Measurements from ENCODE around the gene TARS1.
"Not testable (repeated sequence)": the region's sequence is repeated elsewhere in the genome, so short reads cannot be mapped to it uniquely, and the experiment has no call there.

Gene TARS1

GRCh38 chr5:33482335-33482734, 41.6 kb downstream of the TARS1 start:
- in situ Hi-C loops (cut with MboI; ENCODE audit: low sequenced_read_pairs) = no loop called here

GRCh38 chr5:33487236-33487635, 46.5 kb downstream of the TARS1 start:
- in situ Hi-C loops (cut with MboI; ENCODE audit: low sequenced_read_pairs) = no loop called here

DNA sequence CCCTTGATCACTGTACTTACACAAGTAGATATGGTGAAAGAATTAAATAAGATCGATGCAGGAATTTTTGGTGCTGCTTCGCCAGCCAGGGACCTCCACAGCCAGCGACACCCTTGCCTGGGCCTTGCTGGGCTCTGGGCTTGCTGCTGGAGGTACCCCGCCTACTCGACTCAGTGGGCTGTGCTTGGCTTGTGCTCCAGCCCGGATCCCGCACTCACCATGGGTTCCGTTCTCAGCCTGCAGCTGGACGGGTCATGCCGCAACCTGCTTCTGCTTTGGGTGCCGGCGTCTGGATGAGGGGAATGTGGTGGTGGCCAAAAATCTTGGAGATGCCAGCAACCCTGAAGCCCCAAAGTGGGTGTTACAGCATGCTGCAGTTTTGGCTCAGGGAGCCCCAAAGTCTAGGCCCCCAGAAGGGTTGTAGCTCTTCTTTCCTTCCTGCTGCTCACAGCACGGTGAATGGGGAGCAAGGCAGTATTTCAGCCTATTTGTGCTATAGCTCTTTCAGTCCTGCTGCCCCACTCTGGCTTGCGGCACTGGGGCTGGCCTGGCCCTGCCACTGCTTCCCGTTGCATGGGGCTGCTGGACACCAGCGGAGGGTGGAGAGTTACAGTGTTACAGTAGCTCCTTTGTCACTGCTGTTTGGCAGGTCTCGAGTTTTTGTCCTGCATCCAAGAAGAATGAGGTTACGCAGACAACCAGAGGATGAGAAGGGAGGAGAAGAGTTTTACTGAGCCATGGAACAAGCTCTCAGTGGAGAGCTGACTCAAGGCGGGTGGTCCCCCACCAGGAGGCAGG, 48.0 kb downstream of the TARS1 start:
- in situ Hi-C loops (cut with MboI; ENCODE audit: low sequenced_read_pairs) = no loop called here

DNA sequence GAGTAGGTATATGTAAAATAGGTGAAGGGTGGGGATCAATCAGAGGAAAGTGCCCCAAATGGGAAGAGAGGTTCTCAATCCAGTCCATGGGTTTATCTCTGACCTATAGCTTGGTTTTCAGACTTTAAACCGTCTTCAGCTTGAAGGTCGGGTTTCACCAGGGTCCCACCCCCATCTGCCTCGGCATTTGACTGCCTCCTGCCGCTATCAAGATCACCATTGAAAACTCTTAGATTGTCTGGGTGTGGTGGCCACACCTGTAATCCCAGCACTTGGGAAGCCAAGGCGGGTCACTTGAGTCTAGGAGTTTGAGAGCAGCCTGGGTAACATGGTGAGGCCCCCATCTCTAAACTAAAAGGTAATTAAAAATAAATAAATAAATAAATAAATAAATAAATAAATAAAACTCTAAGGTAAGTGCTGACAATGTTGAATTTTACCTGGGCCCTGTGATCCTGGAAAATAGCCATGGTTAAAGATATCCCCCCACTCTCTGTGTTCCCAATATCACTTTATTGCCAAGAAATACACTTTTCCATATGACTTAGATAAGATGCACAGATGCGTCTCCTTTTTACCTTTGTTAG, 48.8 kb downstream of the TARS1 start:
- in situ Hi-C loops (cut with MboI; ENCODE audit: low sequenced_read_pairs) = no loop called here

DNA sequence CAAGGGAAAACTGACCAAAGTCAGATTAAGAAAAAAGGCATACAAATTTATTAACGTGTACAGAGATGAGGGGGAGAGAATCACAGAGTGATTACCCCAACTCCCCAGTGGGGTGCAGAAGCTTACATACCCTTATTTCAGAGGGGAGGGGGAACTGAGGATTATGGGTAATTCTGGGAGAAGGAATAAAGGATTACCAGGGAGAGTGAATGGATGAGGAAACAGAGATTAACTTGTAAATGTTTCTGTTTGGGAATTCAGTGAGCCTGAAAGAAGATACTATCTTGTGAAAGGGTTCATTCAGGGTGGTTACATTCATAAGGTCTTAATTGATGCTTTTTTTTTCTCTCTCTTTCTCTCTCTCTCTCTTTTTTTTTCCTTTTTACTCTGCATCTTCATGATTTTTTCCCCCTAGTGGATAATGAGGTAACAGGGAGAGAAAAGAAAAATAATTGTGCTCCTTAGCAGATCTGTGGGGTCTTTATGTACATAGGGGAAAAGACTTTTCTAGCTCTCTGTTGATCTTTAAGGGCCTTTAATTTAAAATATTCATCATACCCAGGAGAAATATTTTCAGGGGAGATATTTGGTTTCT, 49.4 kb downstream of the TARS1 start:
- in situ Hi-C loops (cut with MboI; ENCODE audit: low sequenced_read_pairs) = no loop called here

- in situ Hi-C loops (cut with MboI; ENCODE audit: low sequenced_read_pairs) = no loop called here
Observed at GRCh38 chr5:33491941-33492340, 51.2 kb downstream of the TARS1 start.

DNA sequence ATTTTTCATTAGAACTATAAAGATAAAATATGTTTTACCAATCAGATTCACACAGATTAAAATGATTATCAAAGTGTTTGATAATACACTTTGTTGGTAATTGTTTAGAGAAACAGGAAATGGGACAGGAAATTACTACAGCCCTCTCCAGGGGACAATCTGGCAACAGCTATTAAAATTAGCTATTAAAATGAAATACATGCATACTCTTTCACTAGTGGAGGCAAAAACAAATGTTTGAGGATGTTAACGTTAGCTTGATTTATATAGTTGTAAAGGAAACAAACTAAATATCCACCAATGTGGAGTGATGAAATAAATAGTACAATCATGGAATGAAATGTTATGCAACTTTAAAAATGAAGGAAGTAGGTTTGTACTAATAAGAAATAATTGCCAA, 53.7 kb downstream of the TARS1 start:
- in situ Hi-C loops (cut with MboI; ENCODE audit: low sequenced_read_pairs) = no loop called here

- in situ Hi-C loops (cut with MboI; ENCODE audit: low sequenced_read_pairs) = no loop called here
Observed at GRCh38 chr5:33501260-33501659, 60.5 kb downstream of the TARS1 start.

DNA sequence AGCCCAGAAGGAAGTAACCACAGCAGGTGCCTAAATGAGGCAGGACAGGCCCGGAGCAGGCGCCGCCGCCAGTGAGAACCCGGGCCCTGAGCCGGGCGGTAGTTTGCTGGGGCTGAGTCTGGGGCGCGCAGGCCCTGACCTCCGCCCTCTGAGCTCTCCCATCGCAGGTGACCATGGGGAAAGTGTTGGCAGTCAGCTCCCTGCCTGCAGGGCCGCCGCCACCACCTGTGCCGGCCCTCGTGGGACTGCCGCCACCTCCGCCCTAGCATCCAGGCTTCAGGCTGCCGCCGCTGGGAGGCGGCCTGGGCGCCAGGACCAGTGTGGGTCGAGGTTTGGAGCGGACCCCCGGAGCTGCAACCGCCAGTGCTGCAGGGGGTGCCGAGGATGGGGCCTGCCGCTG, 61.1 kb downstream of the TARS1 start:
- in situ Hi-C loops (cut with MboI; ENCODE audit: low sequenced_read_pairs) = no loop called here

- in situ Hi-C loops (cut with MboI; ENCODE audit: low sequenced_read_pairs) = no loop called here
Observed at GRCh38 chr5:33504570-33504969, 63.8 kb downstream of the TARS1 start.

GRCh38 chr5:33507426-33507825, 66.7 kb downstream of the TARS1 start:
- in situ Hi-C loops (cut with MboI; ENCODE audit: low sequenced_read_pairs) = no loop called here

DNA sequence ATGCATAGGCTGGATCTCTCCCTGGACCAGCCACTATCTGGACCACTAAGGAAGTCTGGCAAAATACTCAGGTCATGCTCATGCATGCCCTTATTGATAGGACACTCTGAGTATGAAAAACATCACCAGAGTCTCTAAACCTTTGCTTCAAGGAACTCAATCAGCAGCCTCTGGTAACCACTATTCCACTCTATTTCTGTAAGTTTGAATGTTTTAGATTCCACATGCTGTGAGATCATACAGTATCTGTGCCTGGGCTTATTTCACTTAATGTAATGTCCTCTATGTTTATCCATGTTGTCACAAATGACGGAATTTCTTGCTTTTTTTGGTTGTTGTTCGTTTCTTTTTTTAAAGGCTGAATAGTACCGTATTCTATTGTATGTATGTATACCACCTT, 68.3 kb downstream of the TARS1 start:
- in situ Hi-C loops (cut with MboI; ENCODE audit: low sequenced_read_pairs) = no loop called here

DNA sequence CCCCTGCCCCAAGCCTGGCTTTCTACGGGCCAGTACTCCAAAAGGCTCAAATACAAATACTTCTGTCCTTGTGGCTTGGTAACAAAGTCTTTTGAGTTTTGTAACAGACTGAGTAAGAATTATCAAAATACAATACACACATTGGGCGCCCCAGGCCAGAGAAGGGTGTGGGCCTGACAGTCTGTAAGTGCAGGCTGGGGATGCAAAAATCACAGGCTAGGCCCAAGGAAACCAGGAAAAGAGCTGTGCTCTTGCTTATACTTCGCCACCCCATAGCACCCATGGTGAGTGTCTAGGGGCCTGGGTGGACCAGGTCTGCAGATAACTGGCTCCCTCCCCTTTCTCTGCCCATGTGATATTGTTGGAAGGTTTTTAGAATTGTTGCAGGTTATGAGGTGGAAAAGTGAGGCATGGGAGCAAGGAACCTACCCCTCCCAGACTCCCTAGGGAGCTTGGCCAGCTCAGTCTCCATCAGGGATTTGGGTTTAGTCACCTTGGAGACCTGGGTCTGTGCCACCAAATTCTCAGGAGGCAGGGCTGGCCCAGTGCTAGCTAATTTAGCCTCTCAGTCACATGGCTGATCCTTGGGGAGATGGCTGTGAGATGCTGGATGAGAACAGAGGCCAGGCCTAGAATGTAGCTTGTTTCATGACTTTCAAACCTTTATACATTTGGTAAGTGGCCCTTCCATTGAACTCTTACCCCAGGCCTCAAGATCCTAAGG, 72.9 kb downstream of the TARS1 start:
- in situ Hi-C loops (cut with MboI; ENCODE audit: low sequenced_read_pairs) = no loop called here

DNA sequence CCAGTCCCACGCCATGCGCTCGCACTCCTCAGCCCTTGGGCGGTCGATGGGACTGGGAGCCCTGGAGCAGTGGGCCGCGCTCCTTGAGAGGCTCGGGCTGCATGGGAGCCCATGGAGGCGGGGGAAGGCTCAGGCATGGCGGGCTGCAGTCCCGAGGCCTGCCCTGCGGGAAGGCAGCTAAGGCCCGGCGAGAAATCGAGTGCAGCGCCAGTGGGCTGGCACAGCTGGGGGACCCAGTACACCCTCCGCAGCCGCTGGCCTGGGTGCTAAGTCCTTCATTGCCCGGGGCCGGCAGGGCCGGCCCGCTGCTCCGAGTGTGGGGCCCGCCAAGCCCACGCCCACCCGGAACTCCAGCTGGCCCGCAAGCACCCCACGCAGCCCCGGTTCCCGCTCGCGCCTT, 74.6 kb downstream of the TARS1 start:
- in situ Hi-C loops (cut with MboI; ENCODE audit: low sequenced_read_pairs) = not testable (repeated sequence)

DNA sequence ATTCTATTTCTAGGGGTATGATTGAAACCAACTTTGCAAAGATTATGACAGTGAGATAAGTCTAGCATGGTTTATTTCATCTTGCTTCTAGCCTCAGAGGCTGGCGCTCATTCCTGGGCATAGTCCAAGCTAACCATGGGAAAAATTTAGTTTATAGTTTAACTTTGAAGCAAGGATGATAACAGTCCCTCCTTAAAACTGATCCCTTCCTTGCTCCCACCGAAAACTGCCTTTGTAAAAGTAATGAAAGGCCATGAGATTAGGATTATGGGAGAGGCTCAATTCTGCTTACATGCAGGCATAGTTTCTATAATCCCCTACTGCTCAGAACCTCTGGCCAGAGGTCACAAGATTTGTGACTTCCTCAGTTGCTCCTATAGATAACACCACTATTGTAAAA, 75.7 kb downstream of the TARS1 start:
- in situ Hi-C loops (cut with MboI; ENCODE audit: low sequenced_read_pairs) = no loop called here
